DND-41 (cell line): Measurements from ENCODE around the gene NOS1AP.

Experiments
- ATAC-seq: fragments of 200-7000 bp; cut with Tn5 transposase; 3 replicates; pipeline ENCODE4 v1.9.1; 2021; ENCODE audit warnings: low read depth; ENCODE audit not compliant: insufficient read depth
- DNase-seq: peaks from one replicate; pipeline ENCODE4 v3.0.0-alpha.2; 2020
- H2AFZ ChIP-seq: 2 replicates; pipeline ENCODE4 v1.6.0; 2012; ENCODE audit warnings: low read depth, low read length
- H3K27ac ChIP-seq: 2 replicates; pipeline ENCODE4 v1.5.1; 2012; ENCODE audit warnings: low read length, inconsistent platforms
- H3K27me3 ChIP-seq: fragments of 200-600 bp; sonication (generic); 2 replicates; pipeline ENCODE4 v1.6.0; 2012; ENCODE audit warnings: low read length, mild to moderate bottlenecking, inconsistent platforms; ENCODE audit not compliant: insufficient read depth, poor library complexity
- H3K36me3 ChIP-seq: 2 replicates; pipeline ENCODE4 v1.5.1; 2012; ENCODE audit warnings: low read length, inconsistent platforms; ENCODE audit not compliant: insufficient read depth
- H3K4me1 ChIP-seq: 2 replicates; pipeline ENCODE4 v1.5.1; 2012; ENCODE audit warnings: mild to moderate bottlenecking, low read length; ENCODE audit not compliant: insufficient read depth
- H3K4me2 ChIP-seq: 2 replicates; pipeline ENCODE4 v1.6.0; 2012; ENCODE audit warnings: mild to moderate bottlenecking, moderate library complexity, low read length, inconsistent platforms; ENCODE audit not compliant: insufficient read depth
- H3K4me3 ChIP-seq, 2 experiments: fragments of 200-600 bp in 1 of 2; shearing (Covaris generic) in 1 of 2; 2 replicates each; pipeline ENCODE4 v1.5.1; 2012 to 2016; ENCODE audit warnings: inconsistent platforms in 2 of 2, low read length in 2 of 2, mild to moderate bottlenecking in 2 of 2, low read depth in 1 of 2, moderate library complexity in 1 of 2
- H3K79me2 ChIP-seq: 2 replicates; pipeline ENCODE4 v1.6.0; 2012; ENCODE audit warnings: low read length, inconsistent platforms; ENCODE audit not compliant: insufficient read depth
- H3K9ac ChIP-seq: 2 replicates; pipeline ENCODE4 v1.6.0; 2012; ENCODE audit warnings: low read depth, mild to moderate bottlenecking, inconsistent platforms, low read length, moderate library complexity
- H3K9me3 ChIP-seq: 2 replicates; pipeline ENCODE4 v1.5.1; 2012; ENCODE audit warnings: low read length, moderate library complexity, mild to moderate bottlenecking, inconsistent platforms; ENCODE audit not compliant: insufficient read depth, severe bottlenecking
- H4K20me1 ChIP-seq: 2 replicates; pipeline ENCODE4 v1.6.0; 2012; ENCODE audit warnings: low read length; ENCODE audit not compliant: insufficient read depth
- EZH2 ChIP-seq: IDR thresholded peaks from 3 replicates; pipeline ENCODE4 v1.6.1; 2012; ENCODE audit warnings: borderline replicate concordance, low read depth, mild to moderate bottlenecking, moderate library complexity, low read length, inconsistent platforms; ENCODE audit not compliant: severe bottlenecking
- TF ChIP-seq, protein P1 (sequence below): IDR thresholded peaks from 2 replicates; pipeline ENCODE4 v1.5.1; 2012; ENCODE audit warnings: borderline replicate concordance, low read length, moderate library complexity, mild to moderate bottlenecking; ENCODE audit not compliant: poor library complexity, severe bottlenecking; ENCODE audit errors: extremely low read depth

NOS1AP gene

DNA sequence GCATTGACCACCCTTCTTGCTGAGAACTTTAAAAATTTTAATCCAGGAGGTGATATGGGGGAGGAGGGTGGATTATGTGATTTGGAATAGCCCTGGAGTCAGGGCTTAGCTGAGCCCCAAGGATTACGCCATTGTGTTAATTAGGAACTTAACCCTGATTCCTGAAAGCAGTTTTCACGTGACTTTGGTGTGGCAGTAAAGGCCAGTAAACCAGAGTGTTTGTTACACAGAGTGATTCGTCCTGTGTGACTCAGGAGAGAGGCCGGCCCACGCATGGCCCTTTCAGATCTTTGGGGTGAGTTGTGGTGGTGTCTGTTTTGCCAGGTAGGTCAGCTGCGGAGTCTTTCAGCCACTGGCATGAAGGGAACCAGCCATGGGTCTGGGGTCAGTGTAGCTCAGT is 107.6 kb downstream of the NOS1AP start:
- Histone ChIP-seq H3K4me3 (no peak overlapping the region), H3K79me2 (no peaks in the 10 kb centered on the region), H3K4me1 (no peaks in the 10 kb centered on the region), H3K9me3 (no peaks in the 10 kb centered on the region), H3K27me3 (peaks cover 11% of the 10 kb centered on the region), H3K27ac (no peak overlapping the region), H3K9ac (no peak overlapping the region), H3K36me3 (no peaks in the 10 kb centered on the region), H2AFZ (no peak overlapping the region), H3K4me2 (no peak overlapping the region), H4K20me1 (no peaks in the 10 kb centered on the region)
- DNase-seq (no peak), ATAC-seq (no peak)
- TF ChIP-seq, protein P1, sequence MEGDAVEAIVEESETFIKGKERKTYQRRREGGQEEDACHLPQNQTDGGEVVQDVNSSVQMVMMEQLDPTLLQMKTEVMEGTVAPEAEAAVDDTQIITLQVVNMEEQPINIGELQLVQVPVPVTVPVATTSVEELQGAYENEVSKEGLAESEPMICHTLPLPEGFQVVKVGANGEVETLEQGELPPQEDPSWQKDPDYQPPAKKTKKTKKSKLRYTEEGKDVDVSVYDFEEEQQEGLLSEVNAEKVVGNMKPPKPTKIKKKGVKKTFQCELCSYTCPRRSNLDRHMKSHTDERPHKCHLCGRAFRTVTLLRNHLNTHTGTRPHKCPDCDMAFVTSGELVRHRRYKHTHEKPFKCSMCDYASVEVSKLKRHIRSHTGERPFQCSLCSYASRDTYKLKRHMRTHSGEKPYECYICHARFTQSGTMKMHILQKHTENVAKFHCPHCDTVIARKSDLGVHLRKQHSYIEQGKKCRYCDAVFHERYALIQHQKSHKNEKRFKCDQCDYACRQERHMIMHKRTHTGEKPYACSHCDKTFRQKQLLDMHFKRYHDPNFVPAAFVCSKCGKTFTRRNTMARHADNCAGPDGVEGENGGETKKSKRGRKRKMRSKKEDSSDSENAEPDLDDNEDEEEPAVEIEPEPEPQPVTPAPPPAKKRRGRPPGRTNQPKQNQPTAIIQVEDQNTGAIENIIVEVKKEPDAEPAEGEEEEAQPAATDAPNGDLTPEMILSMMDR, result no peak
- TF ChIP-seq EZH2, result no peak

DNA sequence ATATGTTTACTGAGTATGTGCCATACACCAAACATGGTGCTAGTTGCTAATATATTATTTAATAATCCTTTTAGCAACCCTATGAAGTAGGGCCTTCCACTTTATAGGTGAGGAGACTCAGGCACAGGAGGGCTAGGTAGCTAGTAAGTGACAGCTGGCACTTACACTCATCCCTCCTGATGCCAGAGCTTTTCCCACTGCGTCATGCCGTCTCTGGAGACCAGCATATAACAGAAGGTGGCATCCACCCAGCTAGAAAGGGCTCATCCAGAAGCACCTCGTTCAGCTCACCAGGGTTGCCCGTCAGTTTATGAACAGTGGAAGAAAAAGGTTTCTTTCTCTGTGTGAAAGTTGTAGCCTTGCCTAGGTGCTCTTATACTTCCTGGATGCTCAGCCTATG is 108.9 kb downstream of the NOS1AP start:
- Histone ChIP-seq H3K79me2 (no peaks in the 10 kb centered on the region), H3K27ac (no peak overlapping the region), H3K4me2 (no peak overlapping the region), H2AFZ (no peak overlapping the region), H3K27me3 (peaks cover 11% of the 10 kb centered on the region), H3K4me1 (no peaks in the 10 kb centered on the region), H3K9ac (no peak overlapping the region), H3K4me3 (no peak overlapping the region), H3K36me3 (no peaks in the 10 kb centered on the region), H4K20me1 (no peaks in the 10 kb centered on the region), H3K9me3 (no peaks in the 10 kb centered on the region)
- DNase-seq, result no peak
- no peak for TF ChIP-seq EZH2
- TF ChIP-seq, protein P1, result no peak
- no peak for ATAC-seq

DNA sequence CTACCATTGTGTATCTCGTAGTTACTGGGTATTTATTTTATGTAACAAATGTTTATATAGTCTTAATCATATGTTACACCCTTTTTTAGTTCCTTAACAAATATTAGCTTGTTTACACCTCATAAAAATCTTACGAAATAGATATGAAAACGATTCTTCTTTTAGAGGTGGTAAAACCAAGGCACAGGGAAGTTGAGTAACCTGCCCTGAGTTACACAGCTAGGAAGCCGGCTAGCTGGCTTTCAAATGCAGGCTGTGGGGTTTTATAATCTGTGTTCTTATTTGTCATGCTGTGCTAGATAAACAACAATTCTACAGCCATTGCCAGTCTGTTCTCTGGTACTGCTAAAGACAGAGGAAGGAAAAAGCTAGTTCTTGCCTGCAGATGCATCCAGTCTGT is 109.6 kb downstream of the NOS1AP start:
- H3K9ac ChIP-seq, result no peak overlapping the region
- no peak overlapping the region for H3K27ac ChIP-seq
- no peak overlapping the region for H2AFZ ChIP-seq
- H3K79me2 ChIP-seq, result no peaks in the 10 kb centered on the region
- TF ChIP-seq, protein P1, result no peak
- no peak for TF ChIP-seq EZH2
- no peak overlapping the region for H3K4me3 ChIP-seq
- ATAC-seq, result no peak
- H4K20me1 ChIP-seq, result no peaks in the 10 kb centered on the region
- no peaks in the 10 kb centered on the region for H3K36me3 ChIP-seq
- no peaks in the 10 kb centered on the region for H3K9me3 ChIP-seq
- peaks cover 11% of the 10 kb centered on the region for H3K27me3 ChIP-seq
- no peak overlapping the region for H3K4me2 ChIP-seq
- DNase-seq, result no peak
- H3K4me1 ChIP-seq, result no peaks in the 10 kb centered on the region

DNA sequence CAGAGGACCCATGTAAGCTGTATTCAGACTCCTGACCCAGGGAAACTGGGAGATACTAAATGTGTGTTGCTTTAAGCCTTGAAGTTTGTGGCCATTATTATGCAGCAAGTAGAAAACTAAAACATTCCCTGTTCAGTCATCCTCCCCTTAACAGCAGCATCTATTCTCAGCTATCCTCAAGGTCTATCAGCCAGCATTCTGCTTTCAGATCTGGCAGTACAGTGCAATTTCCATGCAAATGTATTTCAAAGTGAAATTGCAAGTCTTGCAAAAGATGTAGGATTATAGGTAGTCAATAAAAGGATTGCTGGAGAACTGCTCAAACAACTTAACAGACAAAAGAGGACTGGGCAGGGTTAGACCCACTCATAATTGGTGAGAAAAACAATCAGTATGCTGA is 111.3 kb downstream of the NOS1AP start:
- Histone ChIP-seq H3K36me3 (no peaks in the 10 kb centered on the region), H3K9me3 (no peaks in the 10 kb centered on the region), H3K9ac (no peak overlapping the region), H3K27me3 (peaks cover 11% of the 10 kb centered on the region), H3K27ac (no peak overlapping the region), H3K4me2 (no peak overlapping the region), H3K4me3 (no peak overlapping the region), H3K4me1 (no peaks in the 10 kb centered on the region), H3K79me2 (no peaks in the 10 kb centered on the region), H4K20me1 (no peaks in the 10 kb centered on the region), H2AFZ (no peak overlapping the region)
- ATAC-seq (no peak), DNase-seq (no peak)
- no peak for TF ChIP-seq EZH2
- TF ChIP-seq, protein P1, result no peak
